GF-D8 (cell line): Measurements from ENCODE around the gene CD7.

ENCODE experiments used
- DNase-seq: peaks from one replicate; lab custom pipeline; 2025; lab: John Stamatoyannopoulos, UW

CD7 gene

DNA sequence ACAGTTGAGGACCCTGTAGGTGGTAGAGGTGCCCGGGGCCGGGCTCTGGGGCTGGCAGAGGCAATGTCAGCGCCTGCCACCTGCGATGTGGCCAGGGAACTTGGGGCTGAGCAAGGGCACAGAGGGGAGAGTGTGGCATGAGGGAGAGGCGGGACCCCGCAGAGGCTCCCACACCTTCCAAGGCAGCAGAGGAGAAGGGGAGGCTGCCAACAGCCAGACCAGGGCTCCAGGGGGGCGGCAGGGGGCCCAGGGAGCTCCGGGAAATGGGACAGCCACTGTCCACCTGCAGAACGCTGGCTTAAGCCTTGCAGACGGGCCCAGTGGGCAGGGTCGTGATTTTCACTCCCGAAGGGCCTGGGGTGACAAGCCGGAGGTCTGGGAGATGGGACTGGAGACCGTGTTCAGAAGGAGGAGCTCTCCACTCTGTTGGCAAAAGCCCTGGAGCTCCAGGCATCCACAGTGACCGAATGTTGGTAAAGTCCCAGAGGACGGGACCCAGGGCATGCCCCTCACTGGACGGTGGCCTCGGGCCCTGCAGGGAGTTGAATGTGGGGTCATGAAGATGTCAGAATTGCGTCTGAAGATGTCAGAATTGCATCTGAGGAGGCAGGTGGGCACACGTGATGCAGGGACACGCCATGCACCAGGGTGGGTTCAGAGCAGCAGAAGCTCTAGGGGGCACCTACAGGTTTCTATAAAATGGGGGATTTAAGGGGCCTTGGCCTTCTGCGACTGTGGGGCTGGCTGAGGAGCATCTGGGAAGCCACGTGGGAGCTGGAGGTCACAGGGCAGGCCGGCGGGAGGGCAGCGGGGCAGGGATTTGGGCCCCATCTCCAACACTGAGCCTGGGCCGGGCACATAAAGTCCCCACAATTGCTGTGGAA, 18.6 kb downstream of the CD7 start:
- no peak for DNase-seq

DNA sequence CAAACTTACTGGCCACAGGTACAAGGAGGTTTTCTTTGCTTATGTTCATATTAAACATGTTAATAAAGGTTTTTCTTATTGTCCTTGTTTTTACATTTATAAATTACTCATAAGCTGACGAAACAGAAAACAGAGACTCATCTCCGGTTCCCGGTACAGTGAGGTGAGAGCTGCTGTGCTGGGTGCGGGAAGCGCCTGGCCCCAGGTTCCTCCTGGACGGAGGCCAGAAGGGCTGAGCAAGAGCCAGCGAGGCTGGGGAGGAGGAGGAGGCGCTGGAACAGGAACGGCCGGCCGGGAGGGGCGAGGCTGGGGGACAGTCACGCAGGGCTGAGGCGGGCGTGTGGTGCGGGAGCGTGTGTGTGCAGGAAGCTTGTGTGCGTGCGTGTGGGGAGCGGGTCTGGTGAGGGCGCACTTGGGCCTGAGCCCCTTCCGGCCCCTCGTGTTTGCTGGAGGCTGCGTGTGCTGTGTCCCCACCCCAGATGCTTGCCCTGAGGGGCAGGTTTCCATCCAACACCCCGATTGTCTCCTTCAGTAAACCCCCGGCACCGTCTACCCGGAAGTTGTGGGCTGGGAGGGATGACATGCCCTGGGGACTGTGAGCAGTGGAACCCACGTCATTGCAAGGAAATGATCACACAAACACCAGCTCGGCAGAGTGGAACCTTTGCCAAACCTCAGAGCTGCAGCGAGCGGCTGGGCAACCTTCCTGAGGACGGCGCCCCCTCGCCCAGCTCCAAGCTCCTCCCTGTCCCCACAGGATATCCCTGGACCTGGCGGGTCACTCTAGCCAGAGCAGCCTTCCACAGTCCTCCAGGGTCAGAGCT, 19.5 kb downstream of the CD7 start:
- DNase-seq = peak; percentile 87

DNA sequence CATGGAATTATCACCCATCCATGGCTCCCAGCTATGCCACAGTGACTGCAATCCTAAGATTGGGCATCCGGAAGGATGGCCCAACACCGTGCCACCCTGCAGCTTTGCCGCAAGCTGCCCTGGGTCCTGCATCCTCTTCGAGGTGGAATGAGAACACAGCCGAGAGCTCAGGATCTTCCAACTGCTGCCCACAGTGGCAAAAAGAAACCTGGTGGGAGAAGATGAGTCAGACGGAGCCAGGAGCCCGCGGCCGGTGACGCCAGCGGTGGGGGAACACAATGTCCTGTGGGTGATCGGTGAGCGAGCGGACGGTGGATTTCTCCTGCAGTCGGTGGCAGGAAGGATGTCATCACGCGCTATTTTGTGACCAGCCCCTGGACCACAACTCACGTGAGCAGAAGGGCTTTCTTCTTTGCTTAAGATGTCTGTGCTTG, 20.1 kb downstream of the CD7 start:
- peak; percentile 54 for DNase-seq

DNA sequence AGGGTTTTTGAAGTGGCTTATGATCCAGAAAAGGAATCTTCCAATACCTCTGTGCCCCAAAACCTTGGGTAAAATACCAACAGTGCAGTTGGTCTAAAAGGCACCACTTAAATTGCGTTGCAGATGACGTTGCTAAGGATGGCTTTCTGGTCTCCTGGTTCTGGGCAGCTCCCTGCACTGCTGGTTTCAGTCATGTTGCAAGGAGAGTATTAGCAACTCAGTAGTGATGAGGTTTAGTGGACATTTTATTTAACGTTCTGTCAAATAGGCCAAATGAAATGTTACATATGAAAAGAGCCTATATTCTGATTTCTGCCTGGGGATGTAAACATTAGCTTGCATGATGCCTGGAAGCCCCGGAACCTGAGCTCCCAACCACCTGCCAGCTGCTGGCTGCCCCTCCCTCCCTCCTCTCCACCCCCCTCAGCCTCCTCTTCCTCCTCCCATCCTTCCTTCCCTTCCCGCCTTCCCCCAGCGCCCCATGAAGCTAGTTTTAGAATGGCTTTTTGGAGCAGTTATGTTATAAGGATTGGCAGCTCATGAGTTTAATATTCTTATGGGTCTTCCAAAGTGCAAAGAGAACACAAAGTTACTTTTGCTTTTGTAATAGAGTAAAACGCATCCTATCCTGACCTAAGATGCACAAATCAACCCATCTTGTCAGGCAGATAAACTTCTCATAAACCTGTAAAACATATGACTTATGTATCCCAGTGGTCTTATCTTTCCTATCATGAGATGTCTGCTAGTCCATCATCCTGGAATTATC, 20.7 kb downstream of the CD7 start:
- no peak for DNase-seq

DNA sequence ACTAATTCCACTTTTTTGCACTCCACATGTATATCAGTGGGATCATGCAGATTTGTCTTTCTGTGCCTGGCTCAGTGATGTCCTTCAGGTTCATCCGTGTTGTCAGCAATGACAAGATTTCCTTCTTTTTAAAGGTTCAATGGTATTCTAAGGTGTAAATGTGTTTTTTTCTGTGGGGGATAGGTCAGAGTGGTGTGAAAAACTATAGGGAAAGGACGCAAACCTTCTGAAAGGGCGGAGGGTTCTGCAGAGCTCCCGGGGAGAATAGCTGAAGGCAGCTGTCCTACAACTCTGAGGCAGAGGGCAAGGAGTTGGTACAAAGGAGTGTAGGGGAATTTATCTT, 22.0 kb downstream of the CD7 start:
- DNase-seq = no peak

GRCh38 chr17:82294064-82294773, 23.2 kb downstream of the CD7 start:
- DNase-seq = no peak

DNA sequence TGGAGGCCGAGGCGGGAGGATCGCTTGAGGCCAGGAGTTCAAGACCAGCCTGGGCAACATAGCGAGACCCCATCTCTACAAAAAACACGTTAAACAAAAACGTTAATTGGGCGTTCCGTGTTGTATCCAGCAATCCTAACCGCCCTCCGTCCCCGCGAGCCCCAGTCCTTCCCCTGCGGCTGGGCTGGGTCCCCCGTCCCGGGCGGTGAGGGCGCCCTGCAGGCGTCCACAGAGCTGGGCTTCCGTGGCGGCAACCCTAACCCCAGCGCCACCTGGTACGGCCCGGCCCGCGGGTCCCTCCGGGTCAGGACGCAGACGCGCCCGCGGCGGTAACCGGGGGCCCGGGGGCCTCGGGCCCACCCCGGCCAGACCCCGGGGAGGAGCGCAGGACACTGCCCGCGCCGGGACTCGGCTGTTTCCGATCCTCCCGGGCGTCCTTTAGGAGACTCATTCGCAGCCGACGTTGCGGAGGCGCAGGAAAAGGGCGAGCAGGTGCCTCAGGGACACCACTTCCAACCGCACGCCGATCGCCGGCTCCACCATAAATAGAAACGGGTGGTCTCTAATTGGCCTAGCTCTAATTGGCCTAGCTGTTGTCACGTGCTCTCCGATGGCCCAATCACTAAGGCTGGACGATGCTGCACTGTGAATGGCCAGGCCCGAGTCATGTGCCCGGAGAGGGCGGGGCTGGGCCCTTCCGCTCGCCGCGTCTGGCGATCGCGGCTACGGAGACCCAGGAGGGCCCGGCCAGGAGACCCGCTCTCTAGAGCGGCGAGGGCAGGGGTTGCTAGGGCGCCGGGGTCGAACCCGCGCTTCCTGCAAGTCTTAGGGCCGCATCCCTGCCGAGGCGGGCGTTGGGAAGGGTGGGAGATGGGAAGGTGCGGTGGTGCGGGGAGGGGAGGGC, 24.9 kb downstream of the CD7 start:
- peak; percentile 95 for DNase-seq

GRCh38 chr17:82291582-82292250, 25.7 kb downstream of the CD7 start:
- no peak for DNase-seq

DNA sequence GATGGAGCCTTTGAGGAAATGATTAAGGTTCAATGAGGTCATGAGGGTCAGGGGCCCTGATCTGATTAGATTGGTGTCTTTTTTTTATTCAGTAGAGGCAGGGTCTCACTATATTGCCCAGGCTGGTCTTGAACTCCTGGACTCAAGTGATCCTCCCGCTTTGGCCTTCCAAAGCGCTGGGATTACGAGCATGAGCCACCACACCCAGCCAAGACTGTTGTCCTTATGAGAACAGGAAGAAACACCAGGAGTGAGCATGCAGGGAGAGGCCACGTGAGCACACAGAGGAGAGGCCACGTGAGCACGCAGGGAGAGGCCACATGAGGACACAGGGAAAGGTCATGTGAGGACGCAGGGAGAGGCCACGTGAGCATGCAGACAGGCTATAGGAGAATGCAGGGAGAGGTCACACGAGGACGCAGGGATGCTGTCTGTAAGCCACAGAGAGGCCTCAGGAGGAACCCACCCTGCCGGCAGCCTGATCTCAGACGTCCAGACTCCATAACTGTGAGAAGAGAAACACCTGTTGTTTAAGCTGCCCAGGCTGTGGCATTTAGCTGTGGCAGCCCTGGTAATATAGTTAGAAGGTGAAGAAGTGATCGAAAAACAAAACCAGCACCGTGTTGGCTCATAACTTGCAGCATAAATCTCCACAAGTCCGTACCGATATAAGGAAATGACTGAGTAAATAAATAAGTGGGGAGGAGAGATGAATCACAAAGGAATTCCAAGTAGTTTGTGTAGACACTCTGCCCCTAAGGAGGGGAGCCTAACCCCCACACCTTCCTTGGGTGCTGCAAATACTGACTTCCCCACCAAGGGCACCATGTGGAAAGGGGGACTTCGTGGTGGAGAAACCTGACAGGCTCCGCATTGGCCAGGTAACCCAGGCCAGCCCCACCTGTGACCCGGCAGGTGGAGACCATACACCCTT, 29.3 kb downstream of the CD7 start:
- DNase-seq = peak; percentile 91

DNA sequence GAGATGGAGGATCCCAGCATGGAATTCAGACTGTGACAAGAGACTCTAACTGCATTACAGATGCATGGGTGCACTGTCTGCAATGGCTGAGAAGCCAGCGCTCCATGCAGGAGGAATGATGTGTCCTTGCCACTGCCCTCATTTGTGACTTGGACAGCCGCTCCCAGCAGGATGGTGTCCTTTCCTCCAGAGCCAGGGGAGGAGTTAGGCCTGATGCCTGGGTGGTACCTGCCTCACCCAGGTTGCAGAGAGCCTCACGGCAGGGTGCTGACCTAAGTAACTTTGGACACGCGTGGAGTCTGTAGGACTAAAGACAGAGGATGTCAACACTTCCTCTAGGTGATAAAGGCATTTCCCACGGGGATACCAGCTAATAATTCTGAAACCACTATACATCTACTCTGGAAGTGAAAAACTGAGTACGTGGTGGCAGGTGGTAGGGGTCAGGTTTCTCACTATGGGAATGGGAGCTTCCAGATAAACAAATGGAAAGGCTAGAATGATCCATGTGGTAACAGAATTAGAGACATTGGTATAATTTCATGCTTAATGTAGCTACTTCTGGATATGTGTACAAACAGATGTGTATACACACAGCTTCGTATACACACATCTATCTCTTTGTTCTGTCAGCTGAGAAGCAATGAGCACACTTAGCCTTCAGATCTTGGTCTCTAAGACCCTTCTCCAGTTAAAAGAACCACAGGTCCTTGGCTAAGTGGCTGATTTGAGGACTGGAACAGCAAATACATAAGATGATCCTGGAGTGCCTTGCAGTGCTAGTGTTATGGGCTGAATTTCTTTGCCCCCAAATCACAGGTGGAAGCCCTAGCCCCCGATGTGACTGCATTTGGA, 30.2 kb downstream of the CD7 start:
- no peak for DNase-seq

DNA sequence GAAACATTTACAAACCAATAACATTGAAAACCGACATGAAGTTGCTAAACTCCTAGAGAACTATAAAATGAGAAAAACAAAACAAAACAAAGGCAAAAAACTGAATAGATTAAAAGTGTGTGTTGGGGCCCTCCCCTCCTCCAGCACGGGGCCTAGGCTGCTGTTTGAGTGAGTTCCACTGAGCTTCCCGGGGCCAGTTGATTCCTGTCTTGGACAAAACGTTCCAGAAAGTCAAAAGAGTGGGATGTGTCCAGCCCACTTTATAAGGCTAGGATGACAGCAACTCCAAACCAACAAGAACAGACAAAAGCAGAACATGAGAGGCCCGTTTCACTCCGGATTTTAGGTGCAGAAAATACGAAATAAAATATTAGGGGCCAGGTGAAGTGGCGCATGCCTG, 32.3 kb downstream of the CD7 start:
- DNase-seq = no peak

GRCh38 chr17:82283208-82283749, 34.1 kb downstream of the CD7 start:
- DNase-seq = no peak

DNA sequence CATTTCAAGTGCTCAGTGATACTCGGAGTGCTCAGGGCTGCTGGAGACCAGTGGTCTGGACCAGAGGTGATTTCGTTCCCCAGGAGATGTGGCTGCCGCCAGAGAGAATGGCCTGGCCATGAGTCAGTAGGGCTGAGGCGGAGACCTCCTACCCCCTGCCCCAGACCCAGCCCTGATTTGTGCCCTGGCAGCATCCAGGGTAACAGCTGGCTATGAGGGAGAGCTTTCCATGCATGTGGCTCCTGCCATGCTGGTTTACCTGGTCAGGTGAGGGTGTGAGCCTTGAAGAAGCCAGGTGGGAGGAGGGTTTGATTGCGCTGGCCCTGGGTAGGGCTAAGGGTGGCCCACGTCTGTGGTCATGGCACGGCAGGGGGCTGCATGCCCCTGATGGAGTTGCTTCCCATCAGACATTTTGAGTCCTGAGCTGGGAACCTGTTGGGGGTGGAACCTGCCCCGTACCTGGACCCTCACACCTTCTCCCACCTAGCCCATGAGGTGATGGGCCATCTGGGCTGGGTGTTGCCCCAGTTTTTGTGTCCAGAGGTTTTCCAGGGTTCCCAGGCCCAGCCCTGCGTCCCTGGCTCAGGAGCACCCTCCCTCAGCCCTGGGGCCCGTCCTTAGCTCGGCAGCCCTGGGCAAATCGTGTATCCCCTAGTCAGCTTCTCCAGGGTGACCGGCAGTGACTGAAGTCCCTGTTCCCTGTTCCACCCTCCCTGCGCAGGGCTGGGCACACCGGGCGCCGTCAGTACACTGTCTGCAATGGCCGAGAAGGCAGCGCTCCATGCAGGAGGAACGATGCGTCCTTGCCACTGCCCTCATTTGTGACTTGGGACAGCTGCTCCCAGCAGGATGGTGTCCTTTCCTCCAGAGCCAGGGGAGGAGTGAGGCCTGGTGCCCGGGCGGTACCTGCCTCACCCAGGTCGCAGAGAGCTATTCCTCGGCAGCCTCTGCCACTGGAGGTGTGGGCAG, 34.9 kb downstream of the CD7 start:
- DNase-seq = no peak

- no peak for DNase-seq
These were observed 35.7 kb downstream of the CD7 start for GRCh38 chr17:82281502-82282238.

- DNase-seq = no peak
These were observed 36.3 kb downstream of the CD7 start for GRCh38 chr17:82281076-82281475.

GRCh38 chr17:82280537-82280936, 36.9 kb downstream of the CD7 start:
- no peak for DNase-seq
